PC-3 (cell line): Measurements from ENCODE around the gene MRPL48.

Experiments used
- EZH2 ChIP-seq: fragments of 300-600 bp; sonication (generic); IDR thresholded peaks from one replicate; pipeline ENCODE4 v1.6.1; 2017; ENCODE audit warnings: antibody characterized with exemption, mild to moderate bottlenecking, low read length; ENCODE audit not compliant: unreplicated experiment
- TF ChIP-seq, protein P1 (sequence below): fragments of 300-600 bp; sonication (generic); conservative IDR thresholded peaks from 2 replicates; pipeline ENCODE4 v1.5.1; 2017; ENCODE audit warnings: antibody characterized with exemption, low read depth, mild to moderate bottlenecking, low read length

DNA sequence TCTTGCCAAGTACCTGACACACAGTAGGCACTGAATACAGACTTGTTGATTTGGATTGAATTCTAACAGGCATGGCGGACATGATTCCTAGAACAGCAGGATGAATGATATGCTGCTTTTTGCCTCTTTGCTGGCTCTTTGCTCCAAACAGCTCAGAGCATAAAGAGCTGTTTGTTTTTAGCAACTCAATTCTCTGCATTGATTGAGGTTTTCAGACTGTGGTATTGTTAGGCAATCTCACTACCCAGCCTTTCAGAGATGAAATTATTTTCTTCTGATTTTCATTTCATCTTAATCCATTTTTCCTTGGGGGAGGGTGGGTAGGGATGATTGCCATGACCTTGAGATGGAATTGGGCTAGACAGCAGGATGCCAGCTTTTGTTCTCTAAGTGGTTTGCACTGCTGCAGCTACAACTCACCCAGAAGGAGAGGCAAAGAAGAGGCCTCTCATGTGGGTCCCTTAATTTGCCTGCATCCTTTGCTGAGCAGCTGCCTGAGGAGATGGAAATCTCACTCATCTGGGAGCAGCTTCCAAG, 68.4 kb downstream of the MRPL48 start:
- TF ChIP-seq, protein P1, sequence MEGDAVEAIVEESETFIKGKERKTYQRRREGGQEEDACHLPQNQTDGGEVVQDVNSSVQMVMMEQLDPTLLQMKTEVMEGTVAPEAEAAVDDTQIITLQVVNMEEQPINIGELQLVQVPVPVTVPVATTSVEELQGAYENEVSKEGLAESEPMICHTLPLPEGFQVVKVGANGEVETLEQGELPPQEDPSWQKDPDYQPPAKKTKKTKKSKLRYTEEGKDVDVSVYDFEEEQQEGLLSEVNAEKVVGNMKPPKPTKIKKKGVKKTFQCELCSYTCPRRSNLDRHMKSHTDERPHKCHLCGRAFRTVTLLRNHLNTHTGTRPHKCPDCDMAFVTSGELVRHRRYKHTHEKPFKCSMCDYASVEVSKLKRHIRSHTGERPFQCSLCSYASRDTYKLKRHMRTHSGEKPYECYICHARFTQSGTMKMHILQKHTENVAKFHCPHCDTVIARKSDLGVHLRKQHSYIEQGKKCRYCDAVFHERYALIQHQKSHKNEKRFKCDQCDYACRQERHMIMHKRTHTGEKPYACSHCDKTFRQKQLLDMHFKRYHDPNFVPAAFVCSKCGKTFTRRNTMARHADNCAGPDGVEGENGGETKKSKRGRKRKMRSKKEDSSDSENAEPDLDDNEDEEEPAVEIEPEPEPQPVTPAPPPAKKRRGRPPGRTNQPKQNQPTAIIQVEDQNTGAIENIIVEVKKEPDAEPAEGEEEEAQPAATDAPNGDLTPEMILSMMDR: no peak
- TF ChIP-seq EZH2: no peak
